ENCODE data around the gene KMT2A.
"Not testable (repeated sequence)": the region's sequence is repeated elsewhere in the genome, so short reads cannot be mapped to it uniquely, and the experiment has no call there.

Gene KMT2A

GRCh38 chr11:118570787-118571186, 134.5 kb downstream of the KMT2A start:
- Histone ChIP-seq H3K27ac (ENCODE audit: low read depth, low read length) (no peak overlapping the region), H3K9ac (ENCODE audit: low read depth, low read length) (no peak overlapping the region), H3K4me3 (ENCODE audit: low read depth, low read length) (no peak overlapping the region), H3K9me3 (ENCODE audit: control insufficient read depth, insufficient read depth, low read length) (no peaks in the 10 kb centered on the region), H3K4me1 (ENCODE audit: control insufficient read depth, insufficient read depth, low read length) (peaks cover 5% of the 10 kb centered on the region; the same call in 1 of the 2 replicates), H3K27me3 (ENCODE audit: control insufficient read depth, insufficient read depth, low read length) (no peaks in the 10 kb centered on the region), H3K36me3 (ENCODE audit: control insufficient read depth, insufficient read depth, low read length) (no peaks in the 10 kb centered on the region)

GRCh38 chr11:118571701-118572060, 135.4 kb downstream of the KMT2A start:
- not testable (repeated sequence) for H3K36me3 ChIP-seq (ENCODE audit: control insufficient read depth, insufficient read depth, low read length); H3K9me3 ChIP-seq (ENCODE audit: control insufficient read depth, insufficient read depth, low read length); H3K27ac ChIP-seq (ENCODE audit: low read depth, low read length); H3K27me3 ChIP-seq (ENCODE audit: control insufficient read depth, insufficient read depth, low read length); H3K4me1 ChIP-seq (ENCODE audit: control insufficient read depth, insufficient read depth, low read length); H3K9ac ChIP-seq (ENCODE audit: low read depth, low read length)
- peak overlapping the region; percentile 100 for H3K4me3 ChIP-seq (ENCODE audit: low read depth, low read length)

- H3K27ac ChIP-seq (ENCODE audit: low read depth, low read length), result peak within 1 kb of the TSS; percentile 97
- H3K9me3 ChIP-seq (ENCODE audit: control insufficient read depth, insufficient read depth, low read length), result no peaks in the 10 kb centered on the region
- H3K4me3 ChIP-seq (ENCODE audit: low read depth, low read length), result peak within 1 kb of the TSS; percentile 100
- peak within 1 kb of the TSS; percentile 98 for H3K9ac ChIP-seq (ENCODE audit: low read depth, low read length)
- peaks cover 5% of the 10 kb centered on the region; the same call in 1 of the 2 replicates for H3K4me1 ChIP-seq (ENCODE audit: control insufficient read depth, insufficient read depth, low read length)
- H3K36me3 ChIP-seq (ENCODE audit: control insufficient read depth, insufficient read depth, low read length), result no peaks in the 10 kb centered on the region
- H3K27me3 ChIP-seq (ENCODE audit: control insufficient read depth, insufficient read depth, low read length), result no peaks in the 10 kb centered on the region
Measured at GRCh38 chr11:118572061-118572980, 136.0 kb downstream of the KMT2A start, which contains the start of gene ARCN1. TSS of gene ARCN1 (plus strand) at chr11:118572409. CDS start at chr11:118572548, 139 bp downstream.

DNA sequence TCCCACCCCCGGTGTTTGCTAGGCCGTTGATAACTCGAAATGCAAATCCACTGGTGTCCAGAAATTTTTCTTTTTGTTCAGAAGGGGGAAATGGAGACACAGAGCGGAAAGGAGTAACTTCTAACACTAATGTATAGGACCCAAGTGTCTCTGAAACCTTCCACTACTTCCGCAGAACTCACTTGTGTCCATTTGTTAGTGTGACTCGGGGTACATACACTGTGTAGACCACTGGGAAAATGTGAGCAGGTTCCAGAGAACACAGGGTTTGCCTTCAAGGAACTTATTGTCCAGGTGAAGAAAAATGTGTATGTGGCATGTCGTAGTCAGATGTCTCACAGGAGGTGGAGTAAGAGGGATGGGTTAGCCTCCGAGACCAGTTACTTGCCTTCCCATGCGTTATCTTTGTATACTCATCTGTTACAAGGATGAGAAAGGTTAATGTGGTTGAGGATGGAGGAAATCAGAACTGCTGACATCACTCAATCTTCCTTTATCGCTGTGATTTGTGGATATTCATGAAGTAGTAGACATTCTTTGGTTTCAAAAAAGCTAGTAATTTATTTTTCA, 136.8 kb downstream of the KMT2A start:
- H3K9ac ChIP-seq (ENCODE audit: low read depth, low read length), result peak overlapping the region; percentile 98
- peak overlapping the region; percentile 100 for H3K4me3 ChIP-seq (ENCODE audit: low read depth, low read length)
- H3K4me1 ChIP-seq (ENCODE audit: control insufficient read depth, insufficient read depth, low read length), result peaks cover 5% of the 10 kb centered on the region; the same call in 1 of the 2 replicates
- H3K9me3 ChIP-seq (ENCODE audit: control insufficient read depth, insufficient read depth, low read length), result no peaks in the 10 kb centered on the region
- H3K27ac ChIP-seq (ENCODE audit: low read depth, low read length), result peak overlapping the region; percentile 97
- no peaks in the 10 kb centered on the region for H3K36me3 ChIP-seq (ENCODE audit: control insufficient read depth, insufficient read depth, low read length)
- no peaks in the 10 kb centered on the region for H3K27me3 ChIP-seq (ENCODE audit: control insufficient read depth, insufficient read depth, low read length)

DNA sequence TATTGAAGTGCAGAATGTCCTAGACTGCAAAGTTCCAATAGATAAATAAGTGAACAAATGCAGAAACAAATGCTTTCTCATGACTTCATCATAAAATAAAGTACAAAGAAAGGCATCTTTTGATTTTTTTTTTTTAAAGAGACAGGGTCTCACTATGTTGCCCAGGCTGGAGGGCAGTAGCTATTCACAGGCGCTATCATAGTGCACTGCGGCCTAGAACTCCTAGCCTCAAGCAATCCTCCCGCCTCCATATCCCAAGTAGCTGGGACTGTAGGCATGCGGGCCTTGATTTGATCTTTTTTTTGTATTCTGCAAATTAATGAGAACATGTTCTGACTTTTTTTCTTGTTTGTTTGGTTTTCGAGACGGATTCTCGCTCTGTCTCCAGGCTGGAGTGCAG, 138.3 kb downstream of the KMT2A start:
- no peak overlapping the region for H3K4me3 ChIP-seq (ENCODE audit: low read depth, low read length)

More for the DNA sequence above, 138.3 kb downstream of the KMT2A start:
- H3K9ac ChIP-seq (ENCODE audit: low read depth, low read length), result no peak overlapping the region
- H3K9me3 ChIP-seq (ENCODE audit: control insufficient read depth, insufficient read depth, low read length), result no peaks in the 10 kb centered on the region
- H3K27ac ChIP-seq (ENCODE audit: low read depth, low read length), result no peak overlapping the region
- peaks cover 5% of the 10 kb centered on the region; the same call in 1 of the 2 replicates for H3K4me1 ChIP-seq (ENCODE audit: control insufficient read depth, insufficient read depth, low read length)
- no peaks in the 10 kb centered on the region for H3K36me3 ChIP-seq (ENCODE audit: control insufficient read depth, insufficient read depth, low read length)
- H3K27me3 ChIP-seq (ENCODE audit: control insufficient read depth, insufficient read depth, low read length), result no peaks in the 10 kb centered on the region

Measured in HUES48 (cell line).